Measurements from ENCODE around the gene ASB6.

Gene ASB6

DNA sequence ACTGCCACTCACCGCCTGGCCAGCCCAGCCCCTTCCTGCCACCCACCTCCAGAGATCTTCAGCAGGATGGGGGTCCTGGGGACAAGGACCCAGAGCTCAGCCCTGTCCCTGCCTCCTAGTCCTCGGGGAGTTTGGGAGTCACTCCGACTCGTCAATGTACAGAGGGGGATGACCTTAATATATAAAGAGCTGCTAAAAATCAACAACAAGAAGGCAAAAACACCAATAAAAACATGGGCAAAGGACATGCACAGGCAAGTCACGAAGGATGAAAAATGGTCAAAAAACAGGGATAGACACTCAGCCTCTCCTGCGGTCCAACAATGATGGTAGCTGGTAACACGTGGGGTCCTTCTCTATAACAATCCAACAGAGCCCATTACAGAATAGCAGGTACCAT, 4.7 kb upstream of the ASB6 start:
- Histone ChIP-seq H3K9me3 (ENCODE audit: control extremely low read depth in 1 of 5, control insufficient read depth in 4 of 5, insufficient read depth in 2 of 5, low read depth in 1 of 5, low read length in 4 of 5) (no peaks in the 10 kb centered on the region), H3K36me3 (ENCODE audit: control insufficient read depth in 4 of 4, insufficient read depth in 4 of 4, low read length in 3 of 4) (no peaks in the 10 kb centered on the region), H3K27ac (ENCODE audit: insufficient read depth in 1 of 2, low read depth in 1 of 2, low read length in 2 of 2, poor library complexity in 1 of 2, severe bottlenecking in 2 of 2) (no peak overlapping the region), H3K4me3 (ENCODE audit: control insufficient read depth in 1 of 7, extremely low read depth in 1 of 7, insufficient read depth in 4 of 7, low read depth in 2 of 7, low read length in 6 of 7) (no peak overlapping the region), H3K4me1 (ENCODE audit: control extremely low read depth in 1 of 4, control insufficient read depth in 4 of 4, insufficient read depth in 4 of 4, low read length in 3 of 4) (peaks cover 0 to 6% (median 4%) of the 10 kb centered on the region in 4 experiments), H3K27me3 (replicated peaks in 2 of 5; ENCODE audit: control insufficient read depth in 4 of 5, insufficient read depth in 5 of 5, low read length in 4 of 5) (peaks cover 0 to 3% (median 0%) of the 10 kb centered on the region in 5 experiments)
- CTCF ChIA-PET, result interaction anchor here (1.1 kb wide), 1 partner anchor 137 kb away, joined by 4 read pairs; no protein-coding TSS in a partner anchor
- POLR2A ChIA-PET, result no interaction called here
- WGBS (ENCODE audit: insufficient coverage), result 100% methylated on average over 1 of the region's 7 CpGs
- DNase-seq, result no peak

- H3K4me3 ChIP-seq (ENCODE audit: control insufficient read depth in 1 of 7, extremely low read depth in 1 of 7, insufficient read depth in 4 of 7, low read depth in 2 of 7, low read length in 6 of 7), result no peak overlapping the region
- peaks cover under 1 to 10% (median 7%) of the 10 kb centered on the region in 4 experiments for H3K4me1 ChIP-seq (ENCODE audit: control extremely low read depth in 1 of 4, control insufficient read depth in 4 of 4, insufficient read depth in 4 of 4, low read length in 3 of 4)
Observed at GRCh38 chr9:129646252-129646651, 4.3 kb upstream of the ASB6 start.

GRCh38 chr9:129644902-129645301, 3.0 kb upstream of the ASB6 start:
- POLR2A ChIA-PET, result interaction anchor here (0.9 kb wide), 1 partner anchor 145 kb away, joined by 3 read pairs; no protein-coding TSS in a partner anchor
- no peak for DNase-seq
- Histone ChIP-seq H3K27me3 (replicated peaks in 2 of 5; ENCODE audit: control insufficient read depth in 4 of 5, insufficient read depth in 5 of 5, low read length in 4 of 5) (peaks cover 0 to 3% (median 0%) of the 10 kb centered on the region in 5 experiments), H3K36me3 (ENCODE audit: control insufficient read depth in 4 of 4, insufficient read depth in 4 of 4, low read length in 3 of 4) (no peaks in the 10 kb centered on the region), H3K4me1 (ENCODE audit: control extremely low read depth in 1 of 4, control insufficient read depth in 4 of 4, insufficient read depth in 4 of 4, low read length in 3 of 4) (peaks cover 4 to 22% (median 20%) of the 10 kb centered on the region in 4 experiments), H3K4me3 (ENCODE audit: control insufficient read depth in 1 of 7, extremely low read depth in 1 of 7, insufficient read depth in 4 of 7, low read depth in 2 of 7, low read length in 6 of 7) (no peak overlapping the region), H3K9me3 (ENCODE audit: control extremely low read depth in 1 of 5, control insufficient read depth in 4 of 5, insufficient read depth in 2 of 5, low read depth in 1 of 5, low read length in 4 of 5) (no peaks in the 10 kb centered on the region), H3K27ac (ENCODE audit: insufficient read depth in 1 of 2, low read depth in 1 of 2, low read length in 2 of 2, poor library complexity in 1 of 2, severe bottlenecking in 2 of 2) (no peak overlapping the region)
- CTCF ChIA-PET, result interaction anchor here (1.9 to 2.5 kb wide), 2 partner anchors 8 to 82 kb away, joined by 7 to 16 read pairs; no protein-coding TSS in a partner anchor
- 93% methylated on average over 17 of the region's 17 CpGs for WGBS (ENCODE audit: insufficient coverage)

More at GRCh38 chr9:129646252-129646651, 4.3 kb upstream of the ASB6 start:
- 97% methylated on average over 12 of the region's 12 CpGs for WGBS (ENCODE audit: insufficient coverage)
- DNase-seq, result no peak
- no peaks in the 10 kb centered on the region for H3K36me3 ChIP-seq (ENCODE audit: control insufficient read depth in 4 of 4, insufficient read depth in 4 of 4, low read length in 3 of 4)
- POLR2A ChIA-PET, result no interaction called here
- CTCF ChIA-PET, result interaction anchor here (1.1 kb wide), 1 partner anchor 137 kb away, joined by 4 read pairs; no protein-coding TSS in a partner anchor
- H3K27ac ChIP-seq (ENCODE audit: insufficient read depth in 1 of 2, low read depth in 1 of 2, low read length in 2 of 2, poor library complexity in 1 of 2, severe bottlenecking in 2 of 2), result no peak overlapping the region
- H3K27me3 ChIP-seq (replicated peaks in 2 of 5; ENCODE audit: control insufficient read depth in 4 of 5, insufficient read depth in 5 of 5, low read length in 4 of 5), result peaks cover 0 to 3% (median 0%) of the 10 kb centered on the region in 5 experiments
- H3K9me3 ChIP-seq (ENCODE audit: control extremely low read depth in 1 of 5, control insufficient read depth in 4 of 5, insufficient read depth in 2 of 5, low read depth in 1 of 5, low read length in 4 of 5), result no peaks in the 10 kb centered on the region

GRCh38 chr9:129644365-129644764, 2.4 kb upstream of the ASB6 start:
- Histone ChIP-seq H3K36me3 (ENCODE audit: control insufficient read depth in 4 of 4, insufficient read depth in 4 of 4, low read length in 3 of 4) (peaks cover 0 to 4% (median 1%) of the 10 kb centered on the region in 4 experiments), H3K27ac (ENCODE audit: insufficient read depth in 1 of 2, low read depth in 1 of 2, low read length in 2 of 2, poor library complexity in 1 of 2, severe bottlenecking in 2 of 2) (no peak overlapping the region), H3K4me1 (ENCODE audit: control extremely low read depth in 1 of 4, control insufficient read depth in 4 of 4, insufficient read depth in 4 of 4, low read length in 3 of 4) (peaks cover 4 to 24% (median 21%) of the 10 kb centered on the region in 4 experiments), H3K4me3 (ENCODE audit: control insufficient read depth in 1 of 7, extremely low read depth in 1 of 7, insufficient read depth in 4 of 7, low read depth in 2 of 7, low read length in 6 of 7) (no peak overlapping the region), H3K9me3 (ENCODE audit: control extremely low read depth in 1 of 5, control insufficient read depth in 4 of 5, insufficient read depth in 2 of 5, low read depth in 1 of 5, low read length in 4 of 5) (no peaks in the 10 kb centered on the region), H3K27me3 (replicated peaks in 2 of 5; ENCODE audit: control insufficient read depth in 4 of 5, insufficient read depth in 5 of 5, low read length in 4 of 5) (no peaks in the 10 kb centered on the region)
- POLR2A ChIA-PET, result interaction anchor here (0.7 to 0.9 kb wide), 2 partner anchors 33 to 146 kb away, joined by 3 read pairs; no protein-coding TSS in a partner anchor
- CTCF ChIA-PET, result interaction anchor here (0.6 to 2.7 kb wide), 5 partner anchors 8 to 82 kb away, joined by 3 to 16 read pairs (median 7); no protein-coding TSS in a partner anchor
- no peak for DNase-seq
- WGBS (ENCODE audit: insufficient coverage), result 91% methylated on average over 9 of the region's 11 CpGs

GRCh38 chr9:129643706-129644105, 1.8 kb upstream of the ASB6 start:
- H3K9me3 ChIP-seq (ENCODE audit: control extremely low read depth in 1 of 5, control insufficient read depth in 4 of 5, insufficient read depth in 2 of 5, low read depth in 1 of 5, low read length in 4 of 5), result no peaks in the 10 kb centered on the region
- peaks cover 4 to 24% (median 21%) of the 10 kb centered on the region in 4 experiments for H3K4me1 ChIP-seq (ENCODE audit: control extremely low read depth in 1 of 4, control insufficient read depth in 4 of 4, insufficient read depth in 4 of 4, low read length in 3 of 4)
- peaks cover 0 to 11% (median 5%) of the 10 kb centered on the region in 4 experiments for H3K36me3 ChIP-seq (ENCODE audit: control insufficient read depth in 4 of 4, insufficient read depth in 4 of 4, low read length in 3 of 4)
- no peak overlapping the region for H3K27ac ChIP-seq (ENCODE audit: insufficient read depth in 1 of 2, low read depth in 1 of 2, low read length in 2 of 2, poor library complexity in 1 of 2, severe bottlenecking in 2 of 2)
- H3K27me3 ChIP-seq (replicated peaks in 2 of 5; ENCODE audit: control insufficient read depth in 4 of 5, insufficient read depth in 5 of 5, low read length in 4 of 5), result no peaks in the 10 kb centered on the region
- CTCF ChIA-PET, result interaction anchor here (0.9 to 2.7 kb wide), 8 partner anchors 9 to 141 kb away, joined by 3 to 16 read pairs (median 4); no protein-coding TSS in a partner anchor
- no peak overlapping the region for H3K4me3 ChIP-seq (ENCODE audit: control insufficient read depth in 1 of 7, extremely low read depth in 1 of 7, insufficient read depth in 4 of 7, low read depth in 2 of 7, low read length in 6 of 7)
- WGBS (ENCODE audit: insufficient coverage), result 94% methylated on average over 5 of the region's 10 CpGs
- POLR2A ChIA-PET, result no interaction called here
- no peak for DNase-seq

DNA sequence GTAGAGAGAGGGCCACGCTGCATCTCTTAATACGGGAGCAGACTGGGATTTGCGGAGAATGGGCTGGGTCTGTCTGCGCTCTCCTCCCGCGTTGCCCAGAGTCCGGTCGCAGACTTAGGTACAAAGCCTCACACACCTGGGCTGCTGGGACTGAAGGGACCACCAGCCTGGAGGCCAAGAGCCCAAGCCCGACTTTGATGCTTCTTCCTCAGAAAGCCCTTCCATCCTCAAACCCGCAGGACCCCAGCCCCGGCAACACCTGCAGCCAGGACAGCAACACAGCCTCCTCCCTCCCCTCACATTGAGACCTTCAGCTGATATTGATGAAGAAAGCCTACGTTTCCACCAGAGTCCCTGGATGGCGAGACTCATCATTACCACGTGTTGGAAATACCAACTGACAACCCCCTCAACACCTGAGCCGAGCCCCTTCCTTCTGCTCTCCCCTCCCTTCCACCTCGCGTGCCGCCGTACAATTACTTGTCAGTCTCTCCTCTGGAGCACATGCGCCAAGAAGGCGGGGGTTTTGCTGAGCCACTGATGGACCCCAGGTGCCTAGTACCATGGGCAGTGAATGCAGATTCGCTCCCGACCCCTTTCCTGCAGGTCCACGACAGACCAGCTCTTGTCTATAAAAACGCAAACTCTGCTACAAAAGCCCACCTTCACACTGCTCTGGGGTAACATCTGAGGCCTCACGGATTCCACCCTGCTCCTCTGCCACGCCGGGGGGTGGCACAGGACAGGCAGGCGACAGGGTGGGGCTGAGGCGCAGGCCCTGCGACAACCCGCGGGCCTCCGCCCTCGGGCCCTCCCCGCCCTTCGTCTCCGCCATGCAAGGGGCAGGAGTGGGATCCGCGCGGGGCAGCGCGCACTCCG, 841 bp downstream of the ASB6 start:
- no peaks in the 10 kb centered on the region for H3K27me3 ChIP-seq (replicated peaks in 2 of 5; ENCODE audit: control insufficient read depth in 4 of 5, insufficient read depth in 5 of 5, low read length in 4 of 5)
- H3K4me1 ChIP-seq (ENCODE audit: control extremely low read depth in 1 of 4, control insufficient read depth in 4 of 4, insufficient read depth in 4 of 4, low read length in 3 of 4), result peaks cover 4 to 36% (median 30%) of the 10 kb centered on the region in 4 experiments
- H3K27ac ChIP-seq (ENCODE audit: insufficient read depth in 1 of 2, low read depth in 1 of 2, low read length in 2 of 2, poor library complexity in 1 of 2, severe bottlenecking in 2 of 2), result peak overlapping the region; percentile 33 to 71
- peak overlapping the region; percentile 80 to 97 (median 87) for H3K4me3 ChIP-seq (ENCODE audit: control insufficient read depth in 1 of 7, extremely low read depth in 1 of 7, insufficient read depth in 4 of 7, low read depth in 2 of 7, low read length in 6 of 7)
- 19% methylated on average over 40 of the region's 44 CpGs for WGBS (ENCODE audit: insufficient coverage)
- H3K36me3 ChIP-seq (ENCODE audit: control insufficient read depth in 4 of 4, insufficient read depth in 4 of 4, low read length in 3 of 4), result peaks cover 11 to 32% (median 22%) of the 10 kb centered on the region in 4 experiments
- no peaks in the 10 kb centered on the region for H3K9me3 ChIP-seq (ENCODE audit: control extremely low read depth in 1 of 5, control insufficient read depth in 4 of 5, insufficient read depth in 2 of 5, low read depth in 1 of 5, low read length in 4 of 5)
- CTCF ChIA-PET, result interaction anchor here (0.7 to 5.8 kb wide), 2 partner anchors 16 to 30 kb away, joined by 3 to 38 read pairs; partner anchors contain the start of gene NTMT1
- POLR2A ChIA-PET, result no interaction called here
- peak in 1 of 3 donors; percentile 15 for DNase-seq

All from common myeloid progenitor, CD34-positive (primary cell).